ENCODE data around the gene LSS. TPM values are rescaled to one million over a fixed set of nuclear protein-coding genes. Genes with fewer than 3 reads are reported as not detected.
"Not testable (repeated sequence)": the region's sequence is repeated elsewhere in the genome, so short reads cannot be mapped to it uniquely, and the experiment has no call there.

The LSS gene
- total and polyA plus RNA-seq, 2 of the 8 experiments (the other 6 are each of a cell fraction or from before 2014, with no cell fraction given): 96.1 to 123 TPM

DNA sequence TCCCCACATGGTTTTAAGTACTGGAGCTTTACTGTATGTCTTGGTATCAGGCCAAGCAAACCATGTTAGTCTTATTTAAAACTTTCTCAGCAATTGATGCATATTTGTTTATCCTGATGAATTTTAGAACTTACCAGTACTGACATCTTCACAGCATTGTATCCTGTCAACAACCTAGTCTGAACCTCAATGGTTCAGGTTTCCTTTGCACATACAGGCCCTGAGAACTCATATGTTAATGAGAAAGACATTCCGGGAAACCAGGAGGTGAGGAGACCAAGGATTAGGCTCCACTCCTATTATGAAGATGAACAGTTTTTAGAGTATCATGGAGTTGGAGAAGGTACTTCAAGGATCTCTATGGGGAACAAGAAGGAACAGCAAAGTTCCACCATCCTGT lies 13.0 kb upstream of the LSS start:
- not testable (repeated sequence) for H4K5ac ChIP-seq (ENCODE audit: insufficient read length, low read depth, low read length)
- H3K36me3 ChIP-seq (ENCODE audit: control insufficient read depth in 2 of 4, insufficient read depth in 4 of 4, low read length in 3 of 4): peaks cover 25 to 91% (median 75%) of the 10 kb centered on the region in 4 experiments

More for the DNA sequence above, 13.0 kb upstream of the LSS start:
- H3K23me2 ChIP-seq (ENCODE audit: low read depth, low read length); H3K27ac ChIP-seq (ENCODE audit: low read depth, low read length); H4K8ac ChIP-seq (ENCODE audit: extremely low read depth, insufficient read depth, low read length); H3K4me1 ChIP-seq (replicated peaks in 1 of 4; ENCODE audit: control insufficient read depth in 3 of 4, insufficient read depth in 4 of 4, low read length in 3 of 4); H2BK12ac ChIP-seq (ENCODE audit: low read depth, low read length); H3K4me2 ChIP-seq (ENCODE audit: insufficient read depth in 1 of 2, low read depth in 2 of 2, low read length in 2 of 2); H3K18ac ChIP-seq (ENCODE audit: extremely low read depth, low read length); H3K14ac ChIP-seq (ENCODE audit: insufficient read length); H2AK5ac ChIP-seq (ENCODE audit: low read depth, low read length); H2BK20ac ChIP-seq (ENCODE audit: low read length); H2BK120ac ChIP-seq (replicated peaks; ENCODE audit: low read depth, low read length); H3K56ac ChIP-seq (replicated peaks; ENCODE audit: insufficient read length, low read depth, low read length); H3K9ac ChIP-seq (replicated peaks in 1 of 4; ENCODE audit: extremely low read depth in 1 of 4, low read depth in 3 of 4, low read length in 3 of 4); DNase-seq (ENCODE audit: low read depth in 1 of 2, low spot score in 2 of 2); FAIRE-seq; H2BK5ac ChIP-seq (ENCODE audit: low read depth, low read length); H4K91ac ChIP-seq (replicated peaks; ENCODE audit: insufficient read length, low read length); H3K79me1 ChIP-seq (ENCODE audit: low read depth, low read length); H4K20me1 ChIP-seq (replicated peaks in 1 of 2; ENCODE audit: control insufficient read depth in 1 of 2, insufficient read depth in 2 of 2, low read length in 2 of 2); H3K23ac ChIP-seq (ENCODE audit: insufficient read length); H3K4me3 ChIP-seq (ENCODE audit: extremely low read depth in 1 of 4, insufficient read depth in 2 of 4, low read depth in 3 of 4, low read length in 4 of 4); H2BK15ac ChIP-seq (ENCODE audit: low read length); H3K9me3 ChIP-seq (ENCODE audit: insufficient read depth in 2 of 2, low read depth in 1 of 2, low read length in 1 of 2); H3K79me2 ChIP-seq (ENCODE audit: control insufficient read depth in 1 of 2, insufficient read depth in 2 of 2, low read length in 2 of 2); H3K27me3 ChIP-seq (replicated peaks in 1 of 4; ENCODE audit: control insufficient read depth in 3 of 4, extremely low read depth in 1 of 4, insufficient read depth in 3 of 4, low read length in 3 of 4); H2AFZ ChIP-seq (ENCODE audit: low read length); H3K4ac ChIP-seq (replicated peaks; ENCODE audit: insufficient read length, low read depth, low read length): not testable (repeated sequence)
- WGBS, 2 experiments (ENCODE audit: extremely low coverage in 1 of 2, insufficient coverage in 1 of 2, insufficient read length in 1 of 2, insufficient replicate concordance in 2 of 2, low coverage in 1 of 2, low lambda C conversion rate in 2 of 2, missing lambda C conversion rate in 1 of 2): 100% methylated on average over 1 of the region's 1 CpG; no CpG with 5 or more reads in 1 of the 2 experiments
- ChIA-PET CTCF (ENCODE audit: partially characterized antibody) (interaction anchor here (1.1 to 1.7 kb wide), 2 partner anchors 12 to 14 kb away, joined by 3 to 4 read pairs; no protein-coding TSS in a partner anchor), POLR2A (ENCODE audit: partially characterized antibody) (interaction anchor here (1.5 to 2.7 kb wide), 3 partner anchors 8 to 19 kb away, joined by 4 to 9 read pairs (median 8); partner anchors contain the start of gene LSS)

Data from H1 (cell line).